ENCODE measurements around the gene DDR2. TPM values are rescaled to one million over a fixed set of nuclear protein-coding genes. Genes with fewer than 3 reads are reported as not detected.

DDR2 gene
- polyA plus RNA-seq, 1 donor from 2014 or later, result 0.69 TPM

DNA sequence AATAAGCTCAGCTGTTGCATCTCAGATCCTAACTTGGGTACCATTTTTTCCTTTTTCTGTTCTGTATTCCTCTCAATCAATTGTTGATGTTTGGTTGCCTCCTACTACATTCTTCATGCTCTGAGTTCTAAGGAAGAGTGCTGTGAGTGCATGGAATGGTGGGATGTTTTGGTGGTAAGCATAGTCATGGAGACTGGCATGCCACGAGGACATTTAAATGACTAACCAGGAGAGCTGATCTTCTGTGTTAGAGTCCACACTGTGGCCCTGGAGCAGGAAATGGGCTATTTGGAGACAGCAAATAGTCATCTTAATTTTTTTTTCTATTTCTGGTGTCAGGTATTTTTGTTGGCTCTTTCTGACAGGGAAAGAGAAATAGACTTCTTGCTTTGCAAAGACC is 88.7 kb downstream of the DDR2 start:
- H4K20me1 ChIP-seq (ENCODE audit: insufficient read depth), result no peaks in the 10 kb centered on the region
- H3K9me3 ChIP-seq (ENCODE audit: low read length), result no peaks in the 10 kb centered on the region
- H3K36me3 ChIP-seq (ENCODE audit: insufficient read depth, low read length), result no peaks in the 10 kb centered on the region
- H3K9me2 ChIP-seq (ENCODE audit: insufficient read depth, low read length), result no peaks in the 10 kb centered on the region
- no peaks in the 10 kb centered on the region for H3K79me2 ChIP-seq (replicated peaks; ENCODE audit: insufficient read depth, low read length)
- H2AFZ ChIP-seq (ENCODE audit: low read depth, low read length), result no peak overlapping the region
- H3K4me3 ChIP-seq (ENCODE audit: low read length), result no peak overlapping the region
- H3F3A ChIP-seq (ENCODE audit: insufficient read depth, low read length, poor library complexity, severe bottlenecking), result no peaks in the 10 kb centered on the region
- H3K27ac ChIP-seq (ENCODE audit: low read length), result no peak overlapping the region
- no peak overlapping the region for H3K4me2 ChIP-seq (ENCODE audit: low read length)
- no peak for TF ChIP-seq RAD21 (conservative IDR thresholded peaks at IDR 0.05)
- no peaks in the 10 kb centered on the region for H3K27me3 ChIP-seq (ENCODE audit: insufficient read depth, low read depth, low read length)
- no peak overlapping the region for H3K9ac ChIP-seq (ENCODE audit: low read length)

DNA sequence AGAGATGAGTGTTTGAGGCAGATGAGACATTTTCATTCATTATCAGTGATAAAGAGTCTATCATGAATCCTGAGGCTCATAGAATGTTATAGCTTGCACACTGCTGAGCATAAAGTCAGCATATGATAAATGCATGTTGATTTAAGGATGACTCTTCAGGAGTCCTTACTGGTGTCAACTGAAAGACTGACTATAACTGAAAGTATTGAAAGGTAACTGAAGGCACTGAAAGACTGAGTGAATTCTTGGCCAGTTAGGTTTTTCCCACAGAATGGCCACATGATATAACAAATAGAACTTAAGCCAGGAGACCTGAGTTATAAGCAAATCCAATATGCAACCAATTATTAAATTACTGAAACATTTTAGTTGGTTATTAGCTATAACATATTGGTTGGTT is 89.2 kb downstream of the DDR2 start:
- H3K36me3 ChIP-seq (ENCODE audit: insufficient read depth, low read length), result no peaks in the 10 kb centered on the region
- H3K79me2 ChIP-seq (replicated peaks; ENCODE audit: insufficient read depth, low read length), result no peaks in the 10 kb centered on the region
- no peaks in the 10 kb centered on the region for H4K20me1 ChIP-seq (ENCODE audit: insufficient read depth)

DNA sequence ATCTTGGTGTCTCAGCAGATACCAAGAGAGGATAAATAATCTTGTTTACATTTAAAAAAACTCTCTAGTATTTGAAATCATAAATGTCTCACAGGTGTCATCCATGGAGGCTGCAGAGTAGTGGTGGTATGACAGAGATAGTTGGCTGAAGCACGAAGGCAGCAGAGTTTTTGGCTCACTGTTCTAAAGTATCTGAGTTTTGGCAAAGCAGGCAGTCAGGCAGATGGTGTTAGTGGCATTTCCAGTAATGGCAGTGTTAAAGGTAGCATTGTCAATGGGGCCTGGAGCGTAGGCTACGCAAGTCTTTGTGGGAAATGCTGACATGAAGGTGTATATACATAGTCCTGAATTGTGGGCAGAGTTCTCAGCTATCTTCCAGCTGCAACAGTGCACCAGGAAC is 89.8 kb downstream of the DDR2 start:
- Histone ChIP-seq H4K20me1 (ENCODE audit: insufficient read depth) (no peaks in the 10 kb centered on the region), H3K9me2 (ENCODE audit: insufficient read depth, low read length) (no peaks in the 10 kb centered on the region), H3K9ac (ENCODE audit: low read length) (no peak overlapping the region), H3K9me3 (ENCODE audit: low read length) (no peaks in the 10 kb centered on the region), H3K4me3 (ENCODE audit: low read length) (no peak overlapping the region), H3K27ac (ENCODE audit: low read length) (no peak overlapping the region), H3K27me3 (ENCODE audit: insufficient read depth, low read depth, low read length) (no peaks in the 10 kb centered on the region), H3K36me3 (ENCODE audit: insufficient read depth, low read length) (no peaks in the 10 kb centered on the region), H3F3A (ENCODE audit: insufficient read depth, low read length, poor library complexity, severe bottlenecking) (no peaks in the 10 kb centered on the region), H3K79me2 (replicated peaks; ENCODE audit: insufficient read depth, low read length) (no peaks in the 10 kb centered on the region), H3K4me2 (ENCODE audit: low read length) (no peak overlapping the region), H2AFZ (ENCODE audit: low read depth, low read length) (no peak overlapping the region)
- TF ChIP-seq RAD21 (conservative IDR thresholded peaks at IDR 0.05) (no peak), TAF1 (IDR thresholded peaks at IDR 0.05; ENCODE audit: low read depth) (no peak), EP300 (conservative IDR thresholded peaks at IDR 0.05; ENCODE audit: poor library complexity, severe bottlenecking) (no peak)

More for the DNA sequence above, 89.2 kb downstream of the DDR2 start:
- H3F3A ChIP-seq (ENCODE audit: insufficient read depth, low read length, poor library complexity, severe bottlenecking), result no peaks in the 10 kb centered on the region
- no peaks in the 10 kb centered on the region for H3K9me3 ChIP-seq (ENCODE audit: low read length)
- H2AFZ ChIP-seq (ENCODE audit: low read depth, low read length), result no peak overlapping the region
- H3K4me2 ChIP-seq (ENCODE audit: low read length), result no peak overlapping the region
- no peaks in the 10 kb centered on the region for H3K9me2 ChIP-seq (ENCODE audit: insufficient read depth, low read length)
- H3K27ac ChIP-seq (ENCODE audit: low read length), result no peak overlapping the region
- no peak overlapping the region for H3K9ac ChIP-seq (ENCODE audit: low read length)
- H3K27me3 ChIP-seq (ENCODE audit: insufficient read depth, low read depth, low read length), result no peaks in the 10 kb centered on the region
- no peak for TF ChIP-seq POLR2AphosphoS5 (IDR thresholded peaks at IDR 0.05)
- TF ChIP-seq EP300 (conservative IDR thresholded peaks at IDR 0.05; ENCODE audit: poor library complexity, severe bottlenecking), result no peak
- TF ChIP-seq, protein P1, sequence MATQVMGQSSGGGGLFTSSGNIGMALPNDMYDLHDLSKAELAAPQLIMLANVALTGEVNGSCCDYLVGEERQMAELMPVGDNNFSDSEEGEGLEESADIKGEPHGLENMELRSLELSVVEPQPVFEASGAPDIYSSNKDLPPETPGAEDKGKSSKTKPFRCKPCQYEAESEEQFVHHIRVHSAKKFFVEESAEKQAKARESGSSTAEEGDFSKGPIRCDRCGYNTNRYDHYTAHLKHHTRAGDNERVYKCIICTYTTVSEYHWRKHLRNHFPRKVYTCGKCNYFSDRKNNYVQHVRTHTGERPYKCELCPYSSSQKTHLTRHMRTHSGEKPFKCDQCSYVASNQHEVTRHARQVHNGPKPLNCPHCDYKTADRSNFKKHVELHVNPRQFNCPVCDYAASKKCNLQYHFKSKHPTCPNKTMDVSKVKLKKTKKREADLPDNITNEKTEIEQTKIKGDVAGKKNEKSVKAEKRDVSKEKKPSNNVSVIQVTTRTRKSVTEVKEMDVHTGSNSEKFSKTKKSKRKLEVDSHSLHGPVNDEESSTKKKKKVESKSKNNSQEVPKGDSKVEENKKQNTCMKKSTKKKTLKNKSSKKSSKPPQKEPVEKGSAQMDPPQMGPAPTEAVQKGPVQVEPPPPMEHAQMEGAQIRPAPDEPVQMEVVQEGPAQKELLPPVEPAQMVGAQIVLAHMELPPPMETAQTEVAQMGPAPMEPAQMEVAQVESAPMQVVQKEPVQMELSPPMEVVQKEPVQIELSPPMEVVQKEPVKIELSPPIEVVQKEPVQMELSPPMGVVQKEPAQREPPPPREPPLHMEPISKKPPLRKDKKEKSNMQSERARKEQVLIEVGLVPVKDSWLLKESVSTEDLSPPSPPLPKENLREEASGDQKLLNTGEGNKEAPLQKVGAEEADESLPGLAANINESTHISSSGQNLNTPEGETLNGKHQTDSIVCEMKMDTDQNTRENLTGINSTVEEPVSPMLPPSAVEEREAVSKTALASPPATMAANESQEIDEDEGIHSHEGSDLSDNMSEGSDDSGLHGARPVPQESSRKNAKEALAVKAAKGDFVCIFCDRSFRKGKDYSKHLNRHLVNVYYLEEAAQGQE (IDR thresholded peaks at IDR 0.05; ENCODE audit: borderline replicate concordance), result no peak
- TF ChIP-seq MXI1 (conservative IDR thresholded peaks at IDR 0.05; ENCODE audit: poor library complexity, severe bottlenecking), result no peak
- no peak for TF ChIP-seq RAD21 (conservative IDR thresholded peaks at IDR 0.05)
- TF ChIP-seq TAF1 (IDR thresholded peaks at IDR 0.05; ENCODE audit: low read depth), result no peak
- no peak for TF ChIP-seq EZH2 (IDR thresholded peaks at IDR 0.05; ENCODE audit: borderline replicate concordance, insufficient read depth, low read length, poor library complexity, severe bottlenecking)
- TF ChIP-seq, protein P2, sequence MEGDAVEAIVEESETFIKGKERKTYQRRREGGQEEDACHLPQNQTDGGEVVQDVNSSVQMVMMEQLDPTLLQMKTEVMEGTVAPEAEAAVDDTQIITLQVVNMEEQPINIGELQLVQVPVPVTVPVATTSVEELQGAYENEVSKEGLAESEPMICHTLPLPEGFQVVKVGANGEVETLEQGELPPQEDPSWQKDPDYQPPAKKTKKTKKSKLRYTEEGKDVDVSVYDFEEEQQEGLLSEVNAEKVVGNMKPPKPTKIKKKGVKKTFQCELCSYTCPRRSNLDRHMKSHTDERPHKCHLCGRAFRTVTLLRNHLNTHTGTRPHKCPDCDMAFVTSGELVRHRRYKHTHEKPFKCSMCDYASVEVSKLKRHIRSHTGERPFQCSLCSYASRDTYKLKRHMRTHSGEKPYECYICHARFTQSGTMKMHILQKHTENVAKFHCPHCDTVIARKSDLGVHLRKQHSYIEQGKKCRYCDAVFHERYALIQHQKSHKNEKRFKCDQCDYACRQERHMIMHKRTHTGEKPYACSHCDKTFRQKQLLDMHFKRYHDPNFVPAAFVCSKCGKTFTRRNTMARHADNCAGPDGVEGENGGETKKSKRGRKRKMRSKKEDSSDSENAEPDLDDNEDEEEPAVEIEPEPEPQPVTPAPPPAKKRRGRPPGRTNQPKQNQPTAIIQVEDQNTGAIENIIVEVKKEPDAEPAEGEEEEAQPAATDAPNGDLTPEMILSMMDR (IDR thresholded peaks at IDR 0.05; ENCODE audit: poor library complexity, severe bottlenecking), result no peak
- TF ChIP-seq SMC3 (conservative IDR thresholded peaks at IDR 0.05; ENCODE audit: poor library complexity), result no peak
- no peak overlapping the region for H3K4me3 ChIP-seq (ENCODE audit: low read length)
